Measurements from ENCODE around the gene FOXO6.

Gene FOXO6

DNA sequence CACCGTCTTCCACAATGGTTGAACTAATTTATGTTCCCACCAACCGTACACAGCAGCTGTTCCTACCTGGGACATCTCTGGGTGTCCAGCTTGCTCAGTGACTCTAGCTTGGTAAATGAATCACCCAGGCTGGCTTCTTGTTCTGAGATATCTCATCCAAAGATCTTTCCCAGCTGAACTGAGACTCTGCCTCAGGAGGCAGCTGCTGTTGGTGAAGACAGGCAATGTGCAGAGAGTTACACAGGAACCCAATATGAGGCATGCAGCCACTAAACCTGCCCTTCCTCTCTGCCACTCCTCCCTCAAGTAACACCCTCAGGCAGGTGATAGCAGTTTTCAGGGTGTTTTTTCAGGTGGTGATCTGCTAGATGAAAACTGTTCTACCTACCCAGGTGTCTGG lies 14.0 kb upstream of the FOXO6 start:
- Histone ChIP-seq H3K79me2 (ENCODE audit: insufficient read depth, low read length) (no peaks in the 10 kb centered on the region), H3K4me2 (ENCODE audit: low read length) (no peak overlapping the region), H3F3A (ENCODE audit: insufficient read depth, low read length) (no peaks in the 10 kb centered on the region), H4K20me1 (ENCODE audit: insufficient read depth, low read length) (no peaks in the 10 kb centered on the region), H3K9me2 (ENCODE audit: low read depth, low read length) (no peaks in the 10 kb centered on the region), H3K4me3 (ENCODE audit: low read depth, low read length, poor library complexity, severe bottlenecking) (no peak overlapping the region), H2AFZ (ENCODE audit: low read length) (no peak overlapping the region), H3K4me1 (ENCODE audit: insufficient read depth, low read length, severe bottlenecking) (no peaks in the 10 kb centered on the region), H3K36me3 (ENCODE audit: insufficient read depth, low read length) (no peaks in the 10 kb centered on the region), H3K9me3 (ENCODE audit: low read length) (no peaks in the 10 kb centered on the region), H3K9ac (ENCODE audit: low read length) (no peak overlapping the region), H3K27me3 (ENCODE audit: insufficient read depth, low read length) (no peaks in the 10 kb centered on the region), H3K27ac (ENCODE audit: low read depth, low read length, poor library complexity, severe bottlenecking) (no peak overlapping the region)
- no peak for TF ChIP-seq EZH2 (IDR thresholded peaks at IDR 0.05; ENCODE audit: borderline replicate concordance, low read length)
- TF ChIP-seq, protein P1, sequence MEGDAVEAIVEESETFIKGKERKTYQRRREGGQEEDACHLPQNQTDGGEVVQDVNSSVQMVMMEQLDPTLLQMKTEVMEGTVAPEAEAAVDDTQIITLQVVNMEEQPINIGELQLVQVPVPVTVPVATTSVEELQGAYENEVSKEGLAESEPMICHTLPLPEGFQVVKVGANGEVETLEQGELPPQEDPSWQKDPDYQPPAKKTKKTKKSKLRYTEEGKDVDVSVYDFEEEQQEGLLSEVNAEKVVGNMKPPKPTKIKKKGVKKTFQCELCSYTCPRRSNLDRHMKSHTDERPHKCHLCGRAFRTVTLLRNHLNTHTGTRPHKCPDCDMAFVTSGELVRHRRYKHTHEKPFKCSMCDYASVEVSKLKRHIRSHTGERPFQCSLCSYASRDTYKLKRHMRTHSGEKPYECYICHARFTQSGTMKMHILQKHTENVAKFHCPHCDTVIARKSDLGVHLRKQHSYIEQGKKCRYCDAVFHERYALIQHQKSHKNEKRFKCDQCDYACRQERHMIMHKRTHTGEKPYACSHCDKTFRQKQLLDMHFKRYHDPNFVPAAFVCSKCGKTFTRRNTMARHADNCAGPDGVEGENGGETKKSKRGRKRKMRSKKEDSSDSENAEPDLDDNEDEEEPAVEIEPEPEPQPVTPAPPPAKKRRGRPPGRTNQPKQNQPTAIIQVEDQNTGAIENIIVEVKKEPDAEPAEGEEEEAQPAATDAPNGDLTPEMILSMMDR (IDR thresholded peaks at IDR 0.05; ENCODE audit: low read length): no peak

DNA sequence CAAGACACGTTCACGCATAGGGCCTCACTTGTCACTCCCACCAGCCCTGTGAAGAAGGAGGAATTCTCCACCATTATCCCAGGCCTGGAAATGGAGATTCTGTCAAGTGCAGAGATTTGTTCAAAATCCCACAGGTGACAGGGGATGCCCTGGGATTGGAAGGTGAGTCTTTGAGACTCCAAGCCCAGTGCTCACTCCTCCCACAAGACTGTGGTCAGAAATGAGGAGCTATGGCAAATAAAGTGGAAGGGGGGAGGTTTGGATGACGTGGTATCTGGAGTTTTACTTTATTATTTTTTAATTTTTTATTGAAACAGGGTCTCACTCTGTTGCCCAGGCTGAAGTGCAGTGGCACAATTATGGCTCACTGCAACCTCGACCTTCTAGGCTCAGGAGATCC lies 12.8 kb upstream of the FOXO6 start:
- no peak for TF ChIP-seq EZH2 (IDR thresholded peaks at IDR 0.05; ENCODE audit: borderline replicate concordance, low read length)
- TF ChIP-seq, protein P1 (IDR thresholded peaks at IDR 0.05; ENCODE audit: low read length): no peak

DNA sequence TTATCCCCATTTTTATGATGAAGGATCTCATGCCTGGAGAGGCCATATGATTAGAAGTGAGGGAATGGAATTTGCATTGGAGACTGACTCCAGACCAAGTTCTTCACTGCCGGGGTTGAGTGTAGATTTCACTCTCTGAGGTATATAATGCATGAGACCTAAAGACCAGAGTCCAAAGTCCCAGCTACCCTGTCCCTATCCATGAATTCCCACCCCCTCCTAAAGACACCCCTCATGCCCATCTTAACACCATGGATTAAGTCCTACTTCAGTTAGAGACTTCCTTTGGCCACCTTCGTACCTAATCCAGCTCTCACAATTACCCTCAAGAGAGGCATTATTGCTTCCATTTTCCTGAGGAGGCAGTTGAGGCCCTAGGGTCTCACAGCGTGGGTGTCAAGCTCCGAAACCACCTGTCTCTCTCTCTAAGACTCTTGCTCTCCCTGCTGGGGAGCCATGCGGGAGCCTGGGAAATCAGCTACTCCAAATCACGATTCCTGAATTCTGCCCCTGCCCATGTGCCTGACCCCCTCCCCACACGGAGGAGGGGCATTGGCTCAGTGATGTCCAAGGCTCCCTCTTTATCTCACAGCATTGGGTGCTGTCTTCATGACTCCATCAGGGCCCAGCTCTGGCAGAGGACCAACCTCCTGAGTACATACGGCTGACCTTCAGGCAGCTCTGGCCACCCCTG lies 11.7 kb upstream of the FOXO6 start:
- TF ChIP-seq EZH2 (IDR thresholded peaks at IDR 0.05; ENCODE audit: borderline replicate concordance, low read length): no peak
- TF ChIP-seq, protein P1 (IDR thresholded peaks at IDR 0.05; ENCODE audit: low read length): no peak
- no peaks in the 10 kb centered on the region for H4K20me1 ChIP-seq (ENCODE audit: insufficient read depth, low read length)

More for the DNA sequence above, 12.8 kb upstream of the FOXO6 start:
- no peaks in the 10 kb centered on the region for H3K36me3 ChIP-seq (ENCODE audit: insufficient read depth, low read length)
- no peak overlapping the region for H3K27ac ChIP-seq (ENCODE audit: low read depth, low read length, poor library complexity, severe bottlenecking)
- no peaks in the 10 kb centered on the region for H3K4me1 ChIP-seq (ENCODE audit: insufficient read depth, low read length, severe bottlenecking)
- no peaks in the 10 kb centered on the region for H3K9me2 ChIP-seq (ENCODE audit: low read depth, low read length)
- H2AFZ ChIP-seq (ENCODE audit: low read length): no peak overlapping the region
- H3K9ac ChIP-seq (ENCODE audit: low read length): no peak overlapping the region
- no peaks in the 10 kb centered on the region for H3F3A ChIP-seq (ENCODE audit: insufficient read depth, low read length)
- no peak overlapping the region for H3K4me2 ChIP-seq (ENCODE audit: low read length)
- H3K79me2 ChIP-seq (ENCODE audit: insufficient read depth, low read length): no peaks in the 10 kb centered on the region
- no peaks in the 10 kb centered on the region for H3K27me3 ChIP-seq (ENCODE audit: insufficient read depth, low read length)
- H4K20me1 ChIP-seq (ENCODE audit: insufficient read depth, low read length): no peaks in the 10 kb centered on the region
- H3K9me3 ChIP-seq (ENCODE audit: low read length): no peaks in the 10 kb centered on the region
- H3K4me3 ChIP-seq (ENCODE audit: low read depth, low read length, poor library complexity, severe bottlenecking): no peak overlapping the region

More for the DNA sequence above, 11.7 kb upstream of the FOXO6 start:
- no peaks in the 10 kb centered on the region for H3K36me3 ChIP-seq (ENCODE audit: insufficient read depth, low read length)
- no peak overlapping the region for H3K4me2 ChIP-seq (ENCODE audit: low read length)
- no peak overlapping the region for H3K4me3 ChIP-seq (ENCODE audit: low read depth, low read length, poor library complexity, severe bottlenecking)
- no peak overlapping the region for H2AFZ ChIP-seq (ENCODE audit: low read length)
- H3K9me3 ChIP-seq (ENCODE audit: low read length): no peaks in the 10 kb centered on the region
- no peaks in the 10 kb centered on the region for H3K9me2 ChIP-seq (ENCODE audit: low read depth, low read length)
- H3F3A ChIP-seq (ENCODE audit: insufficient read depth, low read length): no peaks in the 10 kb centered on the region
- H3K9ac ChIP-seq (ENCODE audit: low read length): no peak overlapping the region
- H3K4me1 ChIP-seq (ENCODE audit: insufficient read depth, low read length, severe bottlenecking): no peaks in the 10 kb centered on the region
- no peaks in the 10 kb centered on the region for H3K79me2 ChIP-seq (ENCODE audit: insufficient read depth, low read length)
- no peak overlapping the region for H3K27ac ChIP-seq (ENCODE audit: low read depth, low read length, poor library complexity, severe bottlenecking)
- no peaks in the 10 kb centered on the region for H3K27me3 ChIP-seq (ENCODE audit: insufficient read depth, low read length)
